Hepatocyte (in vitro differentiated cells): ENCODE measurements around the gene DNPEP.
"Not testable (repeated sequence)": the region's sequence is repeated elsewhere in the genome, so short reads cannot be mapped to it uniquely, and the experiment has no call there.

Experiments
- CTCF ChIP-seq: fragments of 200-600 bp; sonication (generic); IDR thresholded peaks from 2 replicates; pipeline ENCODE4 v1.5.1; 2016; ENCODE audit warnings: antibody characterized with exemption, mild to moderate bottlenecking; ENCODE audit not compliant: poor library complexity
- EZH2phosphoT487 ChIP-seq: fragments of 200-600 bp; sonication (generic); IDR thresholded peaks from one replicate; pipeline ENCODE4 v1.6.1; 2018; ENCODE audit warnings: antibody characterized with exemption, mild to moderate bottlenecking, low read depth, moderate library complexity; ENCODE audit not compliant: unreplicated experiment, severe bottlenecking

GRCh38 chr2:219407343-219407742 lies 19.6 kb upstream of the DNPEP start:
- not testable (repeated sequence) for TF ChIP-seq CTCF, EZH2phosphoT487
